Activated CD8-positive, alpha-beta memory T cell treated with anti-CD3 and anti-CD28 coated beads, Interleukin-2, amount 10 ng/mL, durations not matched to agents 7 days and 5 days (primary cell): Measurements from ENCODE around the gene KIAA1549. TPM values are rescaled to one million over a fixed set of nuclear protein-coding genes. Genes with fewer than 3 reads are reported as not detected.
"Not testable (repeated sequence)": the region's sequence is repeated elsewhere in the genome, so short reads cannot be mapped to it uniquely, and the experiment has no call there.

Source experiments
- ATAC-seq: fragments of 150-1000 bp; cut with Tn5 transposase; one replicate; pipeline ENCODE4 v1.10.0; 2021; ENCODE audit warnings: moderate library complexity
- CTCF ChIA-PET: fragments of 350-600 bp; sonication (Branson Sonifier 250); formaldehyde crosslinking; loops from one replicate; lab custom pipeline; 2021; ENCODE audit warnings: antibody characterized with exemption; lab: Charles Lee
- DNase-seq: peaks from one replicate; pipeline ENCODE4 v3.0.0-alpha.2; 2020
- H3K27ac Mint-ChIP-seq: one replicate; pipeline ENCODE4 v1.8.0; 2021; ENCODE audit warnings: mild to moderate bottlenecking, mixed read lengths
- H3K27me3 Mint-ChIP-seq: one replicate; pipeline ENCODE4 v1.8.0; 2021; ENCODE audit warnings: mixed read lengths
- H3K36me3 Mint-ChIP-seq: one replicate; pipeline ENCODE4 v1.8.0; 2021; ENCODE audit warnings: mild to moderate bottlenecking, mixed read lengths
- H3K4me1 Mint-ChIP-seq: one replicate; pipeline ENCODE4 v1.8.0; 2021; ENCODE audit warnings: mixed read lengths
- H3K4me3 Mint-ChIP-seq: one replicate; pipeline ENCODE4 v1.8.0; 2021; ENCODE audit warnings: mild to moderate bottlenecking, moderate library complexity, mixed read lengths
- H3K9me3 Mint-ChIP-seq: one replicate; pipeline ENCODE4 v1.8.0; 2022; ENCODE audit warnings: low read depth, mixed read lengths
- total RNA-seq, 2 experiments: library from RNA; stranded (reverse); gene quantifications; one replicate each; pipeline ENCODE4 v1.2.3, GENCODE V29; 2021

The KIAA1549 gene
- total RNA-seq, 2 experiments from 2014 or later = 0.61 to 1.1 TPM

DNA sequence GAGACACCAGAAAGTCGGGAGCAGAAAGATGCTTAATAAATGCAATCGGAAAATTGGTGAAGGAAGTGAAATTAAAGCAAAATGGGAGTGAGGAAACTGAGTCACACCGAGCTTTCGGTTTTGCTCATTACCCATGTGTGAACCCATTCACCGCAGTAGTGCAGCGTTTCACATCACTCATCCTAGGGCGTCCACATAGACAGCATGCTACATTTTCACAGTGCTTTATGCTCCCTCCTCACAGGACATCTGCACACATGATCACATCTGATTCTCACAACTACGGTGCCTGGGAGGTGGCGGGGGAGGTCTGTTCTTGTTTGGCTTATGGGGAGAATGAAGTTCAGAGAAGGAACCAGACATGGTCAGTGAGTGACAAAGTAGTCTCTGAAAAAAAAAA is 146.6 kb downstream of the KIAA1549 start:
- Mint-ChIP-seq H3K27ac (no peak overlapping the region), H3K27me3 (peaks cover 34% of the 10 kb centered on the region), H3K9me3 (no peaks in the 10 kb centered on the region), H3K36me3 (peaks cover 1% of the 10 kb centered on the region), H3K4me1 (peaks cover 18% of the 10 kb centered on the region), H3K4me3 (no peak overlapping the region)
- DNase-seq (peak; percentile 60), ATAC-seq (peak; percentile 65)
- CTCF ChIA-PET = no interaction called here

DNA sequence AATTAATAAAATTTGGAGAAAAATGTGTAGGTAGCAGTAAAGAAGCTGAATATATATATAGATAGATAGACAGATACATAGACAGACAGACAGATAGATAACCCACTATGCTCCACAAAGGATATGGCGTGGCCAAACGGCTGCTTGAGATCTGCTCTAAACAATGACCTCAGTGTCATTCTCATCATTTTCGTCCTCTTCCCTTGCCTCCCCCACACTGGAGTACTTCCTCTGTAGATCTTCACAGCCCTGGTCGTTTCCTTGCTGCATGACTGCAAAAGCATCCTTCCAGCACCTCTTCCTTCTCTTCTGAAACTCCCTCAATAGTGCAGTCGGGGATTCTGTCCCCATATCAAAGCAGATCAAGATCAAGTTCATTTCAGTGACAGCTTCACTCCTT is 147.6 kb downstream of the KIAA1549 start:
- Mint-ChIP-seq H3K27ac (no peak overlapping the region), H3K9me3 (no peaks in the 10 kb centered on the region), H3K27me3 (peaks cover 30% of the 10 kb centered on the region), H3K36me3 (peaks cover 1% of the 10 kb centered on the region), H3K4me3 (no peak overlapping the region), H3K4me1 (peaks cover 18% of the 10 kb centered on the region)
- DNase-seq = no peak
- ATAC-seq = peak; percentile 20
- CTCF ChIA-PET = no interaction called here

- no peaks in the 10 kb centered on the region for H3K9me3 Mint-ChIP-seq
- H3K4me1 Mint-ChIP-seq = peaks cover 18% of the 10 kb centered on the region
- DNase-seq (no peak), ATAC-seq (no peak)
- H3K4me3 Mint-ChIP-seq = no peak overlapping the region
- peaks cover 1% of the 10 kb centered on the region for H3K36me3 Mint-ChIP-seq
- H3K27ac Mint-ChIP-seq = no peak overlapping the region
- CTCF ChIA-PET = no interaction called here
- peaks cover 32% of the 10 kb centered on the region for H3K27me3 Mint-ChIP-seq
These were observed 148.2 kb downstream of the KIAA1549 start for GRCh38 chr7:138832966-138833365.

DNA sequence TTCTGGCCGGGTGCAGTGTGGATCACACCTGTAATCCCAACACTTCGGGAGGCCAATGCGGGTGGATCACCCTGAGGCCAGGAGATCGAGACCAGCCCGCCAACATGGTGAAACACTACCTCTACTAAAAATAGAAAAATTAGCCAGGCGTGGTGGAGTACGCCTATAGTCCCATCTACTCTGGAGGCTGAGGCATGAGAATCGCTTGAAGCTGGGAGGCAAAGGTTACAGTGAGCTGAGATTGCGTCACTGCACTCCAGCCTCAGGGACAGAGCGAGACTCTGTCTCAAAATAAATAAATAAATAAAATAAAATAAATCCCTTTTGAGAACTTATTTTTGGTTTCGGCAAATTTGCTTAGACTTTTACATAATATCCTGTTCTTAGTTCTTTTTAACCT is 151.9 kb downstream of the KIAA1549 start:
- no peaks in the 10 kb centered on the region for H3K36me3 Mint-ChIP-seq

DNA sequence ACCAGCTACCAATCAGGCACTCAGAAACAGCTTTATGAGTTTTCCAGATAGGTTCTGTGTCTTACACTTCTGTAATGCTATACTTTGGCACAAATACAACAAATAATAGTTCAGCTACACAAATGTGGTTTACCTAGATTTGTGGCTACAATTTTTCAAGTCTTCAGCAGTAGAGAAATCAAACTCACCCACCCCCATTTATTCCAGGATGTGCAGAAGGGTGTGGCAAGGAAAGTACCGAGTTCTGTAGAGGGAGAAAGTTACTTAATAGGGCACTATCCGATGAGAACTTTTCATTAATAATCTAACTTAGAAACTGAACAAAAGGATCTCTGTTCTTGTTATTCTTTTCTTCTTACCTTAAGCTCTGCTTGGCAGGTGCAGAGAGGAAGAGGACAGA is 152.9 kb downstream of the KIAA1549 start:
- Mint-ChIP-seq H3K4me1 (peaks cover 8% of the 10 kb centered on the region), H3K4me3 (no peak overlapping the region), H3K27ac (no peak overlapping the region), H3K9me3 (no peaks in the 10 kb centered on the region), H3K36me3 (no peaks in the 10 kb centered on the region), H3K27me3 (peaks cover 32% of the 10 kb centered on the region)
- DNase-seq (no peak), ATAC-seq (no peak)
- CTCF ChIA-PET = interaction anchor here (0.6 kb wide), 1 partner anchor 16 kb away, joined by 3 read pairs; no protein-coding TSS in a partner anchor

More for the DNA sequence above, 151.9 kb downstream of the KIAA1549 start:
- Mint-ChIP-seq H3K27me3 (peaks cover 35% of the 10 kb centered on the region), H3K4me3 (no peak overlapping the region), H3K9me3 (no peaks in the 10 kb centered on the region), H3K4me1 (peaks cover 14% of the 10 kb centered on the region), H3K27ac (no peak overlapping the region)
- ATAC-seq = no peak
- DNase-seq = no peak
- CTCF ChIA-PET = no interaction called here

GRCh38 chr7:138825049-138825721 is 156.0 kb downstream of the KIAA1549 start:
- no peaks in the 10 kb centered on the region for H3K9me3 Mint-ChIP-seq
- CTCF ChIA-PET = no interaction called here
- H3K36me3 Mint-ChIP-seq = no peaks in the 10 kb centered on the region
- no peak overlapping the region for H3K27ac Mint-ChIP-seq
- ATAC-seq = no peak
- DNase-seq = no peak
- H3K4me1 Mint-ChIP-seq = peaks cover 8% of the 10 kb centered on the region
- H3K27me3 Mint-ChIP-seq = peaks cover 13% of the 10 kb centered on the region
- no peak overlapping the region for H3K4me3 Mint-ChIP-seq

DNA sequence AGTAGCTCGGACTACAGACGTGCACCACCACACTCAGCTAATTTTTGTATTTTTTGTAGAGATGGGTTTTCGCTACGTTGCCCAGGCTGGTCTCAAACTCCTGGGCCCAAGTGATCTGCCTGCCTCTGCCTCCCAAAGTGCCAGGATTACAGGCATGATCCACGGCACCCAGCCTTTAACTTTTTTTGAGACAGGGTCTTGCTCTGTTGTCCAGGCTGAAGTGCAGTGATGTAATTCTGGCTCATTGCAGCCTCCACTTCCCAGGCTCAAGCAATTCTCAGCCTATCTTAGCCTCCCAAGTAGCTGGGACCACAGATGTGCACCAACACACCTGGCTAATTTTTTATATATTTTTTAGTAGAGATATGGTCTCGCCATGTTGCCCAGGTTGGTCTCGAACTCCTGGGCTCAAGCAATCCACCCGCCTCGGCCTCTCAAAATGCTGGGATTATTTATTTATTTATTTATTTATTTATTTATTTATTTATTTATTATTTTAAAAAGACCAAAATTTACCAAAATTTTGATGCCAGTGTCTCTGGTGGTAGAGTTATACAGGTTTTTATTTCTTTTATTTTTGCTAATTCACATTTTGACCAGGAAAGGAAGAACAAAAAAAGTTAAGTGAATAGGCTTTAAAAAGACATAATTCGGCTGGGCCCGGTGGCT is 158.2 kb downstream of the KIAA1549 start:
- peaks cover 6% of the 10 kb centered on the region for H3K27me3 Mint-ChIP-seq

GRCh38 chr7:138821912-138822311 is 159.3 kb downstream of the KIAA1549 start:
- H3K27ac Mint-ChIP-seq = no peak overlapping the region
- H3K4me3 Mint-ChIP-seq = no peak overlapping the region
- H3K9me3 Mint-ChIP-seq = no peaks in the 10 kb centered on the region
- no peaks in the 10 kb centered on the region for H3K27me3 Mint-ChIP-seq
- H3K4me1 Mint-ChIP-seq = peaks cover 8% of the 10 kb centered on the region
- no peaks in the 10 kb centered on the region for H3K36me3 Mint-ChIP-seq
- CTCF ChIA-PET = no interaction called here
- DNase-seq = no peak
- no peak for ATAC-seq

More for the DNA sequence above, 158.2 kb downstream of the KIAA1549 start:
- DNase-seq = no peak
- Mint-ChIP-seq H3K36me3 (no peaks in the 10 kb centered on the region), H3K4me3 (no peak overlapping the region), H3K27ac (no peak overlapping the region), H3K4me1 (peaks cover 8% of the 10 kb centered on the region), H3K9me3 (no peaks in the 10 kb centered on the region)
- CTCF ChIA-PET = interaction anchor here (0.7 kb wide), 1 partner anchor 524 kb away, joined by 3 read pairs; no protein-coding TSS in a partner anchor
- no peak for ATAC-seq

GRCh38 chr7:138819625-138820024 is 161.6 kb downstream of the KIAA1549 start:
- DNase-seq (no peak), ATAC-seq (no peak)
- no peak overlapping the region for H3K4me3 Mint-ChIP-seq
- peaks cover 14% of the 10 kb centered on the region for H3K4me1 Mint-ChIP-seq
- H3K9me3 Mint-ChIP-seq = no peaks in the 10 kb centered on the region
- H3K27me3 Mint-ChIP-seq = no peaks in the 10 kb centered on the region
- CTCF ChIA-PET = no interaction called here
- H3K27ac Mint-ChIP-seq = no peak overlapping the region
- H3K36me3 Mint-ChIP-seq = no peaks in the 10 kb centered on the region

GRCh38 chr7:138816650-138817049 is 164.5 kb downstream of the KIAA1549 start:
- peak overlapping the region; percentile 2 for H3K27ac Mint-ChIP-seq
- H3K36me3 Mint-ChIP-seq = peaks cover 1% of the 10 kb centered on the region
- no peaks in the 10 kb centered on the region for H3K9me3 Mint-ChIP-seq
- H3K4me3 Mint-ChIP-seq = no peak overlapping the region
- DNase-seq = no peak
- H3K27me3 Mint-ChIP-seq = no peaks in the 10 kb centered on the region
- CTCF ChIA-PET = interaction anchor here (0.8 kb wide), 1 partner anchor 58 kb away, joined by 3 read pairs; no protein-coding TSS in a partner anchor
- H3K4me1 Mint-ChIP-seq = peaks cover 31% of the 10 kb centered on the region
- no peak for ATAC-seq

GRCh38 chr7:138814816-138815332 is 166.3 kb downstream of the KIAA1549 start:
- ATAC-seq = no peak
- Mint-ChIP-seq H3K27ac (peak overlapping the region; percentile 61), H3K4me3 (no peak overlapping the region), H3K36me3 (peaks cover 1% of the 10 kb centered on the region), H3K27me3 (no peaks in the 10 kb centered on the region), H3K9me3 (no peaks in the 10 kb centered on the region), H3K4me1 (peaks cover 31% of the 10 kb centered on the region)
- DNase-seq = no peak
- CTCF ChIA-PET = interaction anchor here (1.2 kb wide), 1 partner anchor 15 kb away, joined by 4 read pairs; no protein-coding TSS in a partner anchor

DNA sequence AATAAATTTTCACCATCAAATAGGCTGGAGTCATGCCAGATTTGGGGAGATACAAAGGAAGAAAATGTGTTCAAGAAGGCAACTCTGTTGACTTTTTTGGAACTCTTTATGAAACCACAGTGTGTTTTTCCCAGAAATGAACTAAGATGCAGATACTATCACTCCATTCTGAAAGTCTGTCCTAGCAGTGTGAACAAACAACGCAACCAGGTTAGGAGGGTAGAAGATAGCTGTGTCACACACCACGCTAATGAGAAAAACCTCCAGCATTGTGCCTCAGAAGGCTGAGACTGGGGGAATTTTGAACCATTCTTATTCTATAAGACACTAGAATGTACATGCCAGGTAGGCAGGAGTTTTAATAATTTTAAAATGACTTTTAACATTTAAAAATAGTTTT is 167.2 kb downstream of the KIAA1549 start:
- peaks cover 1% of the 10 kb centered on the region for H3K36me3 Mint-ChIP-seq
- DNase-seq (no peak), ATAC-seq (peak; percentile 82)
- no peaks in the 10 kb centered on the region for H3K9me3 Mint-ChIP-seq
- H3K27ac Mint-ChIP-seq = peak overlapping the region; percentile 61
- peaks cover 31% of the 10 kb centered on the region for H3K4me1 Mint-ChIP-seq
- H3K27me3 Mint-ChIP-seq = no peaks in the 10 kb centered on the region
- H3K4me3 Mint-ChIP-seq = no peak overlapping the region
- CTCF ChIA-PET = interaction anchor here (1.2 kb wide), 1 partner anchor 14 kb away, joined by 4 read pairs; no protein-coding TSS in a partner anchor

- DNase-seq, H3K36me3 Mint-ChIP-seq, H3K27ac Mint-ChIP-seq, CTCF ChIA-PET, H3K9me3 Mint-ChIP-seq, ATAC-seq, H3K27me3 Mint-ChIP-seq, H3K4me3 Mint-ChIP-seq: not testable (repeated sequence)
- peaks cover 25% of the 10 kb centered on the region for H3K4me1 Mint-ChIP-seq
These were observed 169.9 kb downstream of the KIAA1549 start for GRCh38 chr7:138811327-138811726.
